Measurements from ENCODE around the gene UBXN10.
"Not testable (repeated sequence)": the region's sequence is repeated elsewhere in the genome, so short reads cannot be mapped to it uniquely, and the experiment has no call there.

UBXN10 gene

DNA sequence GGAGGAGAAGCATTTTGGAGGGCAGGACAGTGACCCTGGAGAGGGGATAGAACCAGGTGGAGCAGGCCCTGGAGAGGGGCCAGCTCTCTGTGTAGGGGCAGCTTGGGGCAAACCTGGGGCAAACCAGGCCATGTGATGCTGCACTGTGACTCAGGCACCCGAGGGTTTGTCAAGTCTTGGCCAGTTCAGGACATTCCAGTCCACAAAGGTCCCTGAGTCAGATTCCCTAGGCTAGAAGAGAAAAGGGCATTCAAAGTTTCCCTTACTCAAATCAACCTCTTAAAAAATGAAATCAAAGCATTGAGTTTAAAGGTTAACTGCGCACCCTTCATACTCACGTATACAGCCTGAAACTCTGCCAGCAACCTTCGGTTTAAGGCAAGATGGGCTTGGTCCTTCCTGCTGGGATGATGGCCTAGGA lies 25.6 kb downstream of the UBXN10 start:
- DNase-seq (ENCODE audit: low read depth), result peak; percentile 43
- no peak for TF ChIP-seq CTCF (conservative IDR thresholded peaks at IDR 0.05; ENCODE audit: control insufficient read depth, insufficient read depth, low read depth, low read length)
- no peak overlapping the region for H3K4me3 ChIP-seq (ENCODE audit: control insufficient read depth, low read depth, low read length)

- no peak overlapping the region for H3K4me3 ChIP-seq (ENCODE audit: control insufficient read depth, low read depth, low read length)
- DNase-seq (ENCODE audit: low read depth), result no peak
- TF ChIP-seq CTCF (conservative IDR thresholded peaks at IDR 0.05; ENCODE audit: control insufficient read depth, insufficient read depth, low read depth, low read length), result no peak
Measured at GRCh38 chr1:20212085-20212684, 26.3 kb downstream of the UBXN10 start.

DNA sequence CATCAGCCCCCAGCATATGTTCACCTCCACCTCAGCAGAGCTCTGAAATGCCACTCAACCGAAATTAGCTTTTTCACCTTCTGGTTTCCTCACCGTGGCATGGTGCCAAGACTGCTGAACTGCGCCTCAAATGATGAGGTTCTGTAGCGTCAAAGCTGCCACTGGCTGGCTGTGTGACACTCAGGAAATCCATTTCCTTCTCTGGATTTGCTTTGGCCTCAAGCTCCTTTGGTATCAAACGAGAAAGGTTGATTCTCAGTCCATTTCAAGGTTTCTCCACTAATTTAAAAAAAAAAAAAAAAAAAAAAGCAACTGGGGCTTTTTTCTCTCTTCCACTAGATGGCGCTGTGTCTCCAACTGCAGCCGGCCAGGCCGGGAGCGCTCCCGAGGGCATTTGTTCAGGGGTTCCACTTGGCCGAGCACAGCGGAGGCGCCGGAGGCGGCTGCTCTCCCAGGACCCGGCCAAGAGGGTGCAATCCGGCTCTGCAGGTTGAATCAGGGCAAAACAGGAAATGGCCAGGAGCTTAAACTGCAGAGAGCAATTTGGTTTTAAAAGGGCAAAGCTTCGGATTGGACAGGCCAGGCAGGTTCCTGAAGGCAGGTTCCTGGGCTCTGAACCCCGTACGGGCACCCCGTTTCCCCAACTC lies 26.9 kb downstream of the UBXN10 start:
- peak; percentile 76 for TF ChIP-seq CTCF (conservative IDR thresholded peaks at IDR 0.05; ENCODE audit: control insufficient read depth, insufficient read depth, low read depth, low read length)
- peak; percentile 47 for DNase-seq (ENCODE audit: low read depth)
- H3K4me3 ChIP-seq (ENCODE audit: control insufficient read depth, low read depth, low read length), result no peak overlapping the region

DNA sequence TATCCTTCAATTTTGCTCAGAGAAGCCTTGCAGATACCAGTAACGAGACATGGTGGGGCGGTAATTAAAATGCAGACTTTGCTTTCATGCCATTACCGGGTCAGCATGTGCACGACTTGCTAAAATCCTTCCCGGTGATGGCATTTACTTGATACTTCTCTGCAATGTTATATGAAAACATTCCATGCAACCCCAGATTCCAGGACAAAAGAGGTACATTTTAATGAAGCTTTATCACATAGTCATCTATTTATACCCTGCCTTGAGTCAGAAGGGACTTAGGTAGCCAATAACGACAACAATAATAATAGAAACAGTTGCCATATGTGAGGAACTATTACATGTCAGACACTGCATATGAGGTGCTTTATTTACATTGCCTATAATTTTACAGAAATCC lies 29.8 kb downstream of the UBXN10 start:
- no peak for DNase-seq (ENCODE audit: low read depth)
- H3K4me3 ChIP-seq (ENCODE audit: control insufficient read depth, low read depth, low read length), result no peak overlapping the region
- no peak for TF ChIP-seq CTCF (conservative IDR thresholded peaks at IDR 0.05; ENCODE audit: control insufficient read depth, insufficient read depth, low read depth, low read length)

GRCh38 chr1:20216574-20216973 lies 30.7 kb downstream of the UBXN10 start:
- DNase-seq (ENCODE audit: low read depth), result peak; percentile 40
- TF ChIP-seq CTCF (conservative IDR thresholded peaks at IDR 0.05; ENCODE audit: control insufficient read depth, insufficient read depth, low read depth, low read length), result peak; percentile 55
- H3K4me3 ChIP-seq (ENCODE audit: control insufficient read depth, low read depth, low read length), result no peak overlapping the region

DNA sequence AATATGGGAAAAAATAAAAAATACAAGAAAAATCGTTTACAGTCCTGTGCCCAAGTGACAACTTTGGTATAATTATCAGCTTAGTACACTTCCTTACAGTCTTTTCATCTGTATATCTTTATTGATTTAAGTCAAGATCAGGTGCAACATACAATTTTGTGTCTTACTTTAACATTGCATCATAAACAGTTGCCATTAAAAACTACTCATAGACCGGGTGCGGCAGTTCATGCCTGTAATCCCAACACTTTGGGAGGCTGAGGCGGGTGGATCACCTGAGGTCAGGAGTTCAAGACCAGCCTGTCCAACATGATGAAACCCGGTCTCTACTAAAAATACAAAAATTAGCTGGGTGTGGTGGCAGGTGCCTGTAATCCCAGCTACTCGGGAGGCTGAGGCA lies 33.2 kb downstream of the UBXN10 start:
- not testable (repeated sequence) for H3K4me3 ChIP-seq (ENCODE audit: control insufficient read depth, low read depth, low read length); DNase-seq (ENCODE audit: low read depth)

GRCh38 chr1:20220036-20220435 lies 34.1 kb downstream of the UBXN10 start:
- no peak for DNase-seq (ENCODE audit: low read depth)
- no peak for TF ChIP-seq CTCF (conservative IDR thresholded peaks at IDR 0.05; ENCODE audit: control insufficient read depth, insufficient read depth, low read depth, low read length)
- H3K4me3 ChIP-seq (ENCODE audit: control insufficient read depth, low read depth, low read length), result no peak overlapping the region
